SK-N-SH (cell line): ENCODE measurements around the gene RAB7B. TPM values are rescaled to one million over a fixed set of nuclear protein-coding genes. Genes with fewer than 3 reads are reported as not detected.

Experiments
- polyA plus RNA-seq, 3 experiments: library from polyadenylated mRNA; depleted of rRNA; stranded (reverse); fragments of >200 nt; gene quantifications; 2 replicates each; pipeline ENCODE4 v1.2.3, GENCODE V29; 2012

Gene RAB7B
- polyA plus RNA-seq, 1 of the 3 experiments (the other 2 are of a cell fraction): 0.15 TPM

Other genes with a start within 250 kb of the RAB7B start
- 9.2 and 9.8 TPM in 2 replicates for gene RAB29, start 227.9 kb downstream of the RAB7B start, polyA plus RNA-seq (2012; rRNA removed)
- 18.3 and 25.1 TPM in 2 replicates for gene SLC41A1, start 190.2 kb downstream of the RAB7B start, polyA plus RNA-seq (2012; rRNA removed)
- not detected in 2 replicates for gene PM20D1, start 153.3 kb downstream of the RAB7B start, polyA plus RNA-seq (2012; rRNA removed)
- gene SLC26A9, start 59.9 kb downstream of the RAB7B start, polyA plus RNA-seq (2012; rRNA removed): not detected in 2 replicates
- not detected in 2 replicates for gene CTSE, start 20.5 kb upstream of the RAB7B start, polyA plus RNA-seq (2012; rRNA removed)
- not detected in 2 replicates for gene RHEX, start 49.8 kb upstream of the RAB7B start, polyA plus RNA-seq (2012; rRNA removed)
- gene AVPR1B, start 114.0 kb upstream of the RAB7B start, polyA plus RNA-seq (2012; rRNA removed): not detected in 2 replicates
- 8.1 and 8.8 TPM in 2 replicates for gene FAM72A, start 199.4 kb upstream of the RAB7B start, polyA plus RNA-seq (2012; rRNA removed)
- gene SRGAP2, start 200.1 kb upstream of the RAB7B start, polyA plus RNA-seq (2012; rRNA removed): 18.2 and 19.3 TPM in 2 replicates